H9 (cell line): ENCODE data around the gene OR2G6. TPM values are rescaled to one million over a fixed set of nuclear protein-coding genes. Genes with fewer than 3 reads are reported as not detected.
"Not testable (repeated sequence)": the region's sequence is repeated elsewhere in the genome, so short reads cannot be mapped to it uniquely, and the experiment has no call there.

Source experiments
- DNase-seq: peaks from one replicate; pipeline ENCODE4 v3.0.0-alpha.2; 2017
- H2AFZ ChIP-seq: one replicate; pipeline ENCODE4 v1.6.1; 2013; ENCODE audit warnings: mild to moderate bottlenecking, low read length, control low read depth, moderate library complexity
- H2AK5ac ChIP-seq: 2 replicates; pipeline ENCODE4 v1.6.1; 2013; ENCODE audit warnings: low read length, control low read depth, mixed read lengths; ENCODE audit not compliant: insufficient read length
- H2BK120ac ChIP-seq: one replicate; pipeline ENCODE4 v1.6.1; 2013; ENCODE audit warnings: low read depth, mild to moderate bottlenecking, low read length, control low read depth, inconsistent platforms; ENCODE audit not compliant: poor library complexity, severe bottlenecking
- H2BK12ac ChIP-seq: 2 replicates; pipeline ENCODE4 v1.6.1; 2013; ENCODE audit warnings: low read length, control low read depth, mixed read lengths, low read depth; ENCODE audit not compliant: insufficient read length
- H2BK15ac ChIP-seq: 2 replicates; pipeline ENCODE4 v1.6.1; 2013; ENCODE audit warnings: low read depth, low read length, control low read depth
- H2BK20ac ChIP-seq: one replicate; pipeline ENCODE4 v1.6.1; 2013; ENCODE audit warnings: low read depth, mild to moderate bottlenecking, low read length, control low read depth, inconsistent platforms; ENCODE audit not compliant: poor library complexity, severe bottlenecking
- H2BK5ac ChIP-seq: 2 replicates; pipeline ENCODE4 v1.6.1; 2013; ENCODE audit warnings: low read length, control low read depth, mixed read lengths; ENCODE audit not compliant: insufficient read length
- H3K14ac ChIP-seq: 2 replicates; pipeline ENCODE4 v1.6.1; 2013; ENCODE audit warnings: low read length, control low read depth; ENCODE audit not compliant: insufficient read depth
- H3K18ac ChIP-seq: 2 replicates; pipeline ENCODE4 v1.6.1; 2013; ENCODE audit warnings: low read depth, mild to moderate bottlenecking, mixed read lengths, low read length, control low read depth; ENCODE audit not compliant: insufficient read length
- H3K23ac ChIP-seq: 2 replicates; pipeline ENCODE4 v1.6.1; 2013; ENCODE audit warnings: low read length, control low read depth, mixed read lengths, low read depth; ENCODE audit not compliant: insufficient read length
- H3K23me2 ChIP-seq: 2 replicates; pipeline ENCODE4 v1.6.1; 2013; ENCODE audit warnings: low read depth, mild to moderate bottlenecking, mixed read lengths, low read length, control low read depth; ENCODE audit not compliant: insufficient read length, poor library complexity, severe bottlenecking
- H3K27ac ChIP-seq: 2 replicates; pipeline ENCODE4 v1.5.1; 2013; ENCODE audit warnings: low read length, control low read depth, mixed read lengths, low read depth; ENCODE audit not compliant: insufficient read length
- H3K27me3 ChIP-seq: 2 replicates; pipeline ENCODE4 v1.6.1; 2013; ENCODE audit warnings: low read length, control low read depth, inconsistent platforms; ENCODE audit not compliant: insufficient read depth
- H3K4ac ChIP-seq: 2 replicates; pipeline ENCODE4 v1.6.1; 2013; ENCODE audit warnings: low read depth, mild to moderate bottlenecking, control low read depth, inconsistent platforms, low read length, moderate library complexity
- H3K4me1 ChIP-seq: 2 replicates; pipeline ENCODE4 v1.6.1; 2013; ENCODE audit warnings: low read length, control low read depth, inconsistent platforms; ENCODE audit not compliant: insufficient read depth
- H3K4me2 ChIP-seq: 2 replicates; pipeline ENCODE4 v1.6.1; 2013; ENCODE audit warnings: low read length, control low read depth, mixed read lengths; ENCODE audit not compliant: insufficient read length, insufficient read depth
- H3K56ac ChIP-seq: 2 replicates; pipeline ENCODE4 v1.6.1; 2013; ENCODE audit warnings: low read depth, mild to moderate bottlenecking, mixed read lengths, low read length, control low read depth; ENCODE audit not compliant: insufficient read length
- H3K79me1 ChIP-seq: 2 replicates; pipeline ENCODE4 v1.6.1; 2013; ENCODE audit warnings: low read depth, mild to moderate bottlenecking, moderate library complexity, low read length, control low read depth, inconsistent platforms; ENCODE audit not compliant: insufficient read depth, poor library complexity, severe bottlenecking
- H3K79me2 ChIP-seq: 2 replicates; pipeline ENCODE4 v1.6.1; 2013; ENCODE audit warnings: low read length, control low read depth, inconsistent platforms; ENCODE audit not compliant: insufficient read depth
- H3K9ac ChIP-seq: 2 replicates; pipeline ENCODE4 v1.6.1; 2013; ENCODE audit warnings: low read length, control low read depth, mixed read lengths; ENCODE audit not compliant: insufficient read length; ENCODE audit errors: extremely low read depth
- H3K9me3 ChIP-seq: one replicate; pipeline ENCODE4 v1.6.1; 2013; ENCODE audit warnings: low read depth, low read length, inconsistent platforms; ENCODE audit not compliant: control insufficient read depth
- H3T11ph ChIP-seq: one replicate; pipeline ENCODE4 v1.6.1; 2013; ENCODE audit warnings: mild to moderate bottlenecking, low read length, control low read depth, inconsistent platforms
- H4K20me1 ChIP-seq: one replicate; pipeline ENCODE4 v1.6.1; 2013; ENCODE audit not compliant: control insufficient read depth, insufficient read length, insufficient read depth
- H4K5ac ChIP-seq: 2 replicates; pipeline ENCODE4 v1.6.1; 2013; ENCODE audit warnings: low read depth, mild to moderate bottlenecking, mixed read lengths, low read length, control low read depth; ENCODE audit not compliant: insufficient read length
- H4K8ac ChIP-seq: replicated peaks from 2 replicates; pipeline ENCODE4 v1.6.1; 2013; ENCODE audit warnings: low read length, control low read depth, mixed read lengths, low read depth; ENCODE audit not compliant: insufficient read length
- H4K91ac ChIP-seq: 2 replicates; pipeline ENCODE4 v1.6.1; 2013; ENCODE audit warnings: low read depth, mild to moderate bottlenecking, moderate library complexity, mixed read lengths, low read length, control low read depth; ENCODE audit not compliant: insufficient read length
- H3K27ac Mint-ChIP-seq, 3 experiments: 2 replicates in 2 of 3; 3 replicates in 1 of 3; pipeline ENCODE4 v1.8.0; 2020 to 2021; ENCODE audit warnings: mixed read lengths in 3 of 3, mild to moderate bottlenecking in 1 of 3, moderate library complexity in 1 of 3
- H3K27me3 Mint-ChIP-seq: 2 replicates; pipeline ENCODE4 v1.8.0; 2021; ENCODE audit warnings: low read depth, mild to moderate bottlenecking, moderate library complexity, mixed read lengths
- H3K36me3 Mint-ChIP-seq, 3 experiments: 2 replicates in 2 of 3; 3 replicates in 1 of 3; pipeline ENCODE4 v1.8.0; 2020 to 2021; ENCODE audit warnings: low read depth in 3 of 3, mixed read lengths in 3 of 3; ENCODE audit not compliant: insufficient read depth in 1 of 3
- H3K4me1 Mint-ChIP-seq, 2 experiments: 2 replicates each; pipeline ENCODE4 v1.8.0; 2020; ENCODE audit warnings: mixed read lengths in 2 of 2
- H3K4me3 Mint-ChIP-seq, 2 experiments: 2 replicates in 1 of 2; 3 replicates in 1 of 2; pipeline ENCODE4 v1.8.0; 2020 to 2021; ENCODE audit warnings: mild to moderate bottlenecking in 2 of 2, mixed read lengths in 2 of 2, moderate library complexity in 1 of 2
- H3K9me3 Mint-ChIP-seq, 2 experiments: 2 replicates in 1 of 2; 3 replicates in 1 of 2; pipeline ENCODE4 v1.8.0; 2020; ENCODE audit warnings: mild to moderate bottlenecking in 2 of 2, mixed read lengths in 2 of 2, moderate library complexity in 1 of 2
- WGBS: extraction: QIAGEN DNeasy Blood & Tissue Kit; methylation state at CpG from one replicate; pipeline ENCODE4 v1.1.7; 2013; ENCODE audit warnings: missing lambda C conversion rate, low lambda C conversion rate, mixed read lengths; ENCODE audit not compliant: insufficient read length; ENCODE audit errors: extremely low coverage; 5-methylcytosine and 5-hydroxymethylcytosine counted together
- total RNA-seq: library from RNA; stranded (reverse); gene quantifications from 2 replicates; pipeline ENCODE4 v1.2.1, GENCODE V29; 2021
- TF ChIP-seq, protein P1 (sequence below): fragments of 200-600 bp; sonication (generic); conservative IDR thresholded peaks from 3 replicates; pipeline ENCODE4 v1.8.0; 2021; ENCODE audit warnings: antibody characterized with exemption, mild to moderate bottlenecking

The OR2G6 gene
- total RNA-seq, 1 experiment from 2014 or later: not detected

GRCh38 chr1:248471154-248471553, 36.7 kb upstream of the OR2G6 start:
- Histone ChIP-seq H3K27ac (no peak overlapping the region), H3K4me2 (no peak overlapping the region), H4K5ac (no peak overlapping the region), H4K20me1 (no peaks in the 10 kb centered on the region), H3T11ph (no peak overlapping the region), H3K23me2 (no peaks in the 10 kb centered on the region), H3K56ac (no peak overlapping the region), H2BK20ac (no peak overlapping the region), H2BK5ac (no peak overlapping the region), H3K79me2 (no peaks in the 10 kb centered on the region), H2BK120ac (no peak overlapping the region), H3K9me3 (peaks cover 22% of the 10 kb centered on the region), H3K4me1 (no peaks in the 10 kb centered on the region), H3K79me1 (no peaks in the 10 kb centered on the region), H3K27me3 (no peaks in the 10 kb centered on the region), H3K23ac (no peak overlapping the region), H4K91ac (no peak overlapping the region), H3K9ac (no peak overlapping the region), H3K18ac (no peak overlapping the region), H2AK5ac (no peak overlapping the region), H2BK12ac (no peak overlapping the region), H3K4ac (no peak overlapping the region), H4K8ac (no peak overlapping the region), H3K14ac (no peak overlapping the region), H2BK15ac (no peak overlapping the region), H2AFZ (no peak overlapping the region)
- H3K27me3 Mint-ChIP-seq: no peaks in the 10 kb centered on the region
- TF ChIP-seq, protein P1, sequence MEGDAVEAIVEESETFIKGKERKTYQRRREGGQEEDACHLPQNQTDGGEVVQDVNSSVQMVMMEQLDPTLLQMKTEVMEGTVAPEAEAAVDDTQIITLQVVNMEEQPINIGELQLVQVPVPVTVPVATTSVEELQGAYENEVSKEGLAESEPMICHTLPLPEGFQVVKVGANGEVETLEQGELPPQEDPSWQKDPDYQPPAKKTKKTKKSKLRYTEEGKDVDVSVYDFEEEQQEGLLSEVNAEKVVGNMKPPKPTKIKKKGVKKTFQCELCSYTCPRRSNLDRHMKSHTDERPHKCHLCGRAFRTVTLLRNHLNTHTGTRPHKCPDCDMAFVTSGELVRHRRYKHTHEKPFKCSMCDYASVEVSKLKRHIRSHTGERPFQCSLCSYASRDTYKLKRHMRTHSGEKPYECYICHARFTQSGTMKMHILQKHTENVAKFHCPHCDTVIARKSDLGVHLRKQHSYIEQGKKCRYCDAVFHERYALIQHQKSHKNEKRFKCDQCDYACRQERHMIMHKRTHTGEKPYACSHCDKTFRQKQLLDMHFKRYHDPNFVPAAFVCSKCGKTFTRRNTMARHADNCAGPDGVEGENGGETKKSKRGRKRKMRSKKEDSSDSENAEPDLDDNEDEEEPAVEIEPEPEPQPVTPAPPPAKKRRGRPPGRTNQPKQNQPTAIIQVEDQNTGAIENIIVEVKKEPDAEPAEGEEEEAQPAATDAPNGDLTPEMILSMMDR: no peak
- H3K9me3 Mint-ChIP-seq: peaks cover 57 to 66% of the 10 kb centered on the region in 2 experiments
- H3K4me3 Mint-ChIP-seq: no peak overlapping the region
- H3K27ac Mint-ChIP-seq: no peak overlapping the region
- peaks cover 0 to 17% (median 7%) of the 10 kb centered on the region in 3 experiments; a peak in 5 of 7 replicates for H3K36me3 Mint-ChIP-seq
- WGBS: no CpG with 5 or more reads among the region's 4 CpGs
- no peaks in the 10 kb centered on the region for H3K4me1 Mint-ChIP-seq
- no peak for DNase-seq

GRCh38 chr1:248472111-248472510, 35.8 kb upstream of the OR2G6 start:
- H2BK5ac ChIP-seq, DNase-seq, H3K4me2 ChIP-seq, H3K27me3 ChIP-seq, H2BK120ac ChIP-seq, H3K4me1 Mint-ChIP-seq, H4K8ac ChIP-seq, H3K4me3 Mint-ChIP-seq, H3K18ac ChIP-seq, H3K27me3 Mint-ChIP-seq, H3K56ac ChIP-seq, H3K27ac Mint-ChIP-seq, H3K14ac ChIP-seq, H4K5ac ChIP-seq, H2AFZ ChIP-seq, H2BK15ac ChIP-seq, H4K20me1 ChIP-seq, H2BK20ac ChIP-seq, H2BK12ac ChIP-seq, H3K4me1 ChIP-seq, H3K79me2 ChIP-seq, H3T11ph ChIP-seq, H3K27ac ChIP-seq, H3K79me1 ChIP-seq, H3K23me2 ChIP-seq, H4K91ac ChIP-seq, H3K23ac ChIP-seq, H2AK5ac ChIP-seq, H3K4ac ChIP-seq, H3K9ac ChIP-seq: not testable (repeated sequence)
- Mint-ChIP-seq H3K36me3 (peaks cover 0 to 19% (median 4%) of the 10 kb centered on the region in 3 experiments; a peak in 4 of 7 replicates), H3K9me3 (peaks cover 53 to 61% of the 10 kb centered on the region in 2 experiments)
- no CpG with 5 or more reads among the region's 2 CpGs for WGBS
- peaks cover 17% of the 10 kb centered on the region for H3K9me3 ChIP-seq
